ENCODE measurements around the gene CEP83. TPM values are rescaled to one million over a fixed set of nuclear protein-coding genes. Genes with fewer than 3 reads are reported as not detected.
A peak's percentile ranks its signal among the peaks of the same experiment; 100 is the strongest.
"Not testable (repeated sequence)": the region's sequence is repeated elsewhere in the genome, so short reads cannot be mapped to it uniquely, and the experiment has no call there.

The CEP83 gene
- total and polyA plus RNA-seq, 2 donors from 2014 or later = 3.2 to 17.1 TPM

DNA sequence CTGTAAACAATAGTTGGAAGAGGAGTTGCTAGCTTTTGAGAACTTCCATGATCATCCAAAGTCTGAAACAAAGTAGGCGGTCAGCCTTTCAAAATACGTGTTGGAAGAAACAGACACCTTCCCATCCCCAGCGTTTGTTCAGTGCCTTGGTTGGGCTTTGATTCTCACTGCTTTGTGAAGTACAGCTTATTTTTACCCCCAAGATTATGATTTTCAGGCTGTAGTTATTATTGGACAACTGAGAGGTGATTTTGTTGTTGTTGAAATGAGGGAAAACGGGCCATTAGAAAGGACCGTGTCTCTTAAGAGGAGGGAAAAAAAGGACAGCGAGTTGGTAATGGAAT lies 921 bp upstream of the CEP83 start:
- intact Hi-C loops (cut with DNase I) = no loop called here
- no peaks in the 10 kb centered on the region for H3K27me3 ChIP-seq (ENCODE audit: control insufficient read depth, insufficient read depth, low read length)
- FAIRE-seq = no peak
- TF ChIP-seq, protein P1, sequence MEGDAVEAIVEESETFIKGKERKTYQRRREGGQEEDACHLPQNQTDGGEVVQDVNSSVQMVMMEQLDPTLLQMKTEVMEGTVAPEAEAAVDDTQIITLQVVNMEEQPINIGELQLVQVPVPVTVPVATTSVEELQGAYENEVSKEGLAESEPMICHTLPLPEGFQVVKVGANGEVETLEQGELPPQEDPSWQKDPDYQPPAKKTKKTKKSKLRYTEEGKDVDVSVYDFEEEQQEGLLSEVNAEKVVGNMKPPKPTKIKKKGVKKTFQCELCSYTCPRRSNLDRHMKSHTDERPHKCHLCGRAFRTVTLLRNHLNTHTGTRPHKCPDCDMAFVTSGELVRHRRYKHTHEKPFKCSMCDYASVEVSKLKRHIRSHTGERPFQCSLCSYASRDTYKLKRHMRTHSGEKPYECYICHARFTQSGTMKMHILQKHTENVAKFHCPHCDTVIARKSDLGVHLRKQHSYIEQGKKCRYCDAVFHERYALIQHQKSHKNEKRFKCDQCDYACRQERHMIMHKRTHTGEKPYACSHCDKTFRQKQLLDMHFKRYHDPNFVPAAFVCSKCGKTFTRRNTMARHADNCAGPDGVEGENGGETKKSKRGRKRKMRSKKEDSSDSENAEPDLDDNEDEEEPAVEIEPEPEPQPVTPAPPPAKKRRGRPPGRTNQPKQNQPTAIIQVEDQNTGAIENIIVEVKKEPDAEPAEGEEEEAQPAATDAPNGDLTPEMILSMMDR (IDR thresholded peaks at IDR 0.05; ENCODE audit: borderline replicate concordance, extremely low read depth, insufficient read depth) = no peak
- peak overlapping the region in 2 of 3 donors; percentile 67 to 86 for H3K9ac ChIP-seq (ENCODE audit: low read length in 3 of 3)
- H3K4me1 ChIP-seq (ENCODE audit: control insufficient read depth in 2 of 3, insufficient read depth in 2 of 3, low read depth in 1 of 3, low read length in 3 of 3) = peaks cover 0 to 5% (median 3%) of the 10 kb centered on the region in 3 donors
- peak overlapping the region; percentile 72 to 87 for H3K27ac ChIP-seq (ENCODE audit: low read depth in 2 of 2, low read length in 2 of 2)
- no peaks in the 10 kb centered on the region for H3K36me3 ChIP-seq (ENCODE audit: control insufficient read depth in 2 of 3, insufficient read depth in 3 of 3, low read length in 3 of 3)
- H3K4me3 ChIP-seq (ENCODE audit: low read length in 3 of 3) = peak overlapping the region; percentile 66 to 95 (median 84)
- no peaks in the 10 kb centered on the region for H3K9me3 ChIP-seq (ENCODE audit: control insufficient read depth in 2 of 3, insufficient read depth in 1 of 3, low read length in 3 of 3)
- DNase-seq = no peak

- DNase-seq (peak in 2 of 5 donors; percentile 70 to 80), FAIRE-seq (no peak)
- Histone ChIP-seq H3K36me3 (ENCODE audit: control insufficient read depth in 2 of 3, insufficient read depth in 3 of 3, low read length in 3 of 3) (no peaks in the 10 kb centered on the region), H3K4me3 (ENCODE audit: low read length in 3 of 3) (peak overlapping the region; percentile 70 to 95 (median 84)), H3K9ac (ENCODE audit: low read length in 3 of 3) (peak overlapping the region; percentile 18 to 84 (median 81)), H3K4me1 (ENCODE audit: control insufficient read depth in 2 of 3, insufficient read depth in 2 of 3, low read depth in 1 of 3, low read length in 3 of 3) (peaks cover 0 to 5% (median 3%) of the 10 kb centered on the region in 3 donors), H3K27ac (ENCODE audit: low read depth in 2 of 2, low read length in 2 of 2) (peak overlapping the region; percentile 72 to 87), H3K9me3 (ENCODE audit: control insufficient read depth in 2 of 3, insufficient read depth in 1 of 3, low read length in 3 of 3) (no peaks in the 10 kb centered on the region), H3K27me3 (ENCODE audit: control insufficient read depth, insufficient read depth, low read length) (no peaks in the 10 kb centered on the region)
- intact Hi-C loops (cut with DNase I) = no loop called here
- TF ChIP-seq, protein P1 (IDR thresholded peaks at IDR 0.05; ENCODE audit: borderline replicate concordance, extremely low read depth, insufficient read depth) = no peak
Measured at GRCh38 chr12:94458877-94459727, 565 bp downstream of the CEP83 start.

DNA sequence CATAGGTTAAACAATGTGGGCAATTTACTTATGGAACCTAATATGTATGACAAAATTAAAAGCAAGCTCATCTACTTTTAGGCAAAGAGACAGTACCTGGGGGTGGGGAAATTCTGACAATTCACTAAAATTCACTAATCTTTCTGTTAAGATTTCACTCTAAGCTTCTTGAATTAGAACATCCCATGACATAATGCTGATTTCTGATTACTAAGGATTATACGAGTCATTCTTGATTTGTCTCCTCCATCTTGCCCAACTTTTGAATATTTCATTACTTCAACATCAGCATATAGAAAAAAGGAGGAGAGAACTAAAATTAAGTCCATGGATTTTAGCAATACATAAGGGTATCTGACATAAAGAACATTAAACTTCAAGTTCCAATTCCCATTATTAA lies 2.4 kb downstream of the CEP83 start:
- Histone ChIP-seq H3K36me3 (ENCODE audit: control insufficient read depth in 2 of 3, insufficient read depth in 3 of 3, low read length in 3 of 3) (no peaks in the 10 kb centered on the region), H3K27ac (ENCODE audit: low read depth in 2 of 2, low read length in 2 of 2) (no peak overlapping the region), H3K9me3 (ENCODE audit: control insufficient read depth in 2 of 3, insufficient read depth in 1 of 3, low read length in 3 of 3) (no peaks in the 10 kb centered on the region), H3K4me1 (ENCODE audit: control insufficient read depth in 2 of 3, insufficient read depth in 2 of 3, low read depth in 1 of 3, low read length in 3 of 3) (peaks cover 0 to 5% (median 3%) of the 10 kb centered on the region in 3 donors), H3K27me3 (ENCODE audit: control insufficient read depth, insufficient read depth, low read length) (no peaks in the 10 kb centered on the region), H3K4me3 (ENCODE audit: low read length in 3 of 3) (no peak overlapping the region), H3K9ac (ENCODE audit: low read length in 3 of 3) (no peak overlapping the region)
- FAIRE-seq = no peak
- no peak for DNase-seq
- TF ChIP-seq, protein P1 (IDR thresholded peaks at IDR 0.05; ENCODE audit: borderline replicate concordance, extremely low read depth, insufficient read depth) = no peak
- intact Hi-C loops (cut with DNase I) = no loop called here

GRCh38 chr12:94454318-94454717 lies 5.3 kb downstream of the CEP83 start:
- DNase-seq; H3K36me3 ChIP-seq (ENCODE audit: control insufficient read depth in 2 of 3, insufficient read depth in 3 of 3, low read length in 3 of 3); H3K27me3 ChIP-seq (ENCODE audit: control insufficient read depth, insufficient read depth, low read length); H3K4me1 ChIP-seq (ENCODE audit: control insufficient read depth in 2 of 3, insufficient read depth in 2 of 3, low read depth in 1 of 3, low read length in 3 of 3); H3K4me3 ChIP-seq (ENCODE audit: low read length in 3 of 3); H3K9me3 ChIP-seq (ENCODE audit: control insufficient read depth in 2 of 3, insufficient read depth in 1 of 3, low read length in 3 of 3); H3K9ac ChIP-seq (ENCODE audit: low read length in 3 of 3); intact Hi-C loops (cut with DNase I); FAIRE-seq; H3K27ac ChIP-seq (ENCODE audit: low read depth in 2 of 2, low read length in 2 of 2): not testable (repeated sequence)

Data from kidney (tissue), 14 donors.